Esophagus squamous epithelium (tissue), 4 donors: Measurements from ENCODE around the gene ZNF507.

Experiments used
- CTCF ChIP-seq, 6 experiments: fragments of 450-650 bp in 4 of 6; fragments of 200-600 bp in 2 of 6; sonication (generic) in 2 of 6; IDR thresholded peaks; one replicate each; pipeline ENCODE4 v1.5.1; 2016 to 2019; ENCODE audit warnings: antibody characterized with exemption in 6 of 6, mild to moderate bottlenecking in 4 of 6, moderate library complexity in 4 of 6
- POLR2A ChIP-seq, 4 donors: fragments of 450-650 bp; IDR thresholded peaks; one replicate each; pipeline ENCODE4 v1.6.1; 2017; ENCODE audit warnings: antibody characterized with exemption in 4 of 4, mild to moderate bottlenecking in 4 of 4, moderate library complexity in 3 of 4

GRCh38 chr19:32406161-32407003 lies 61.0 kb downstream of the ZNF507 start:
- TF ChIP-seq CTCF (IDR thresholded peaks at IDR 0.05) = peak in 1 of 6 experiments; percentile 9
- TF ChIP-seq POLR2A (IDR thresholded peaks at IDR 0.05) = no peak
